ENCODE results near the gene CGB8.
"Not testable (repeated sequence)": the region's sequence is repeated elsewhere in the genome, so short reads cannot be mapped to it uniquely, and the experiment has no call there.

CGB8 gene

DNA sequence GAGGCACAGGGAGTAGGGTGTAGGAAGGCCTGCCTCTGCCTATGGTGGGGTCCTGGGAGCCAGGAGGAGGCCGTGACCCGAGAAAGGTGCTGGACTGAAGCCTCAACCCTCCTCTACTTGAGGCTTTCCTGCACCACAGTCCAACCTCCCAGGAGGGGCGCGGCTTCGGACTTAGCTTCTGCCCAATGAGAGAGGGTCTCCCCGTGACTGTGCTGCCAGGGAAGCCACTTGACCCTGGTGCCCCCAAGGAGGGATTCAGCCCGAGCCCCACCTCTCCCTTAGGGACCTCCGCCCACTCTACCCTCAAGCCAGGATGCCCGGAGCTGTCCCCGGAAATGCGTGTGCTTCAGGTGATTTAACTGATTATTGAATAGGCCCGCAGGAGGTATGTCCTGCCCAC is at the start of gene CGB8:
TSS of gene CGB8 (minus strand) at position 101 of the 400 bp plus-strand sequence. CDS start 372 bp downstream, outside the sequence.
- not testable (repeated sequence) for DNase-seq (ENCODE audit: low read depth)

GRCh38 chr19:49097453-49098288 is 48.8 kb upstream of the CGB8 start:
- peak; percentile 70 for DNase-seq (ENCODE audit: low read depth)

DNA sequence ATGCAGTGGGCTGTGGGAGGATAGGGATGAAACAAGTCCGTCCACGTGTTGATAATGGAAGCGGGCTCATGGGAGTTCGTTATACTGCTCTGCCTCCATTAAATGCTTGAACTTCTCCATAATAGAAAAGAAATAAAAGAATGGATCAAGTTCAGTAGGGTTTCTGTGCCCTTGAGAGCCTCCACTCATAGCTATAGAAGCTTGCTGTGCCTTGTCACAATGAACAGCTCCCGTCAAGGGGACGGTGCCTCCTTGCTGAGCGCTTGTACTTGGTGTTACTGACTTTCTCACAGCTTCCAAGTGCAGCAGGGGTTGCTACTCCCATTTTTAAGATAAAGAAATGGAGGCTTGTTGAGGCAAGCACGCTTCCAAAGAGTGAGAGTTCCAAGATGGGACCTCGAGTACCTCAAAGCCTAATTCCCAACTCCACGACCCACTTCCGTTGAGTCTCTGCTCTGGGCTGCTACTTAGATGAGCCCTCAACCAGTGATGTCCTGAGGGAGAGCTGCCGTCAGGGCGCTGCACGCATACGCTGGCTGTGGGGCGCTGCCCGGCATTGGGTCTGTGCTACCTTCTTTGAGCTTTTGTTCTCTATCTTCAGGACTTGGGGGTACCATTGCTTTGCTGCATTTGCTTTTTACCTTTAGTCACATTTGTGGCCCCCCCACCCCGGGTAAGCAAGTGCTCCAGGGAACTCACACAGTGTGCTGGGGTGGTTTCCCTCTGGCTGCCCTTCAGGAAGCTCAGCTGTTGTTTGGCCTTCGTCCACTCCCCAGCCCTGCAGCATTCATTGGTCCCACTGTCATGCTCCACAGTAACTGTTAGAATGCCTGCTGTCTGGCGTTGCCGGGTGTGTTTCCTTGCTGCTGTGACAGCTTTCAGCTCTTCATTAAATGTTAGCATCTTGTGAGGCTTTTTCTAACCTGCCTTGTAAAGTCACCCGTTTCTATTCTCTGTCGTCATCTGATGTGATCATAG is 45.9 kb upstream of the CGB8 start:
- DNase-seq (ENCODE audit: low read depth), result no peak

DNA sequence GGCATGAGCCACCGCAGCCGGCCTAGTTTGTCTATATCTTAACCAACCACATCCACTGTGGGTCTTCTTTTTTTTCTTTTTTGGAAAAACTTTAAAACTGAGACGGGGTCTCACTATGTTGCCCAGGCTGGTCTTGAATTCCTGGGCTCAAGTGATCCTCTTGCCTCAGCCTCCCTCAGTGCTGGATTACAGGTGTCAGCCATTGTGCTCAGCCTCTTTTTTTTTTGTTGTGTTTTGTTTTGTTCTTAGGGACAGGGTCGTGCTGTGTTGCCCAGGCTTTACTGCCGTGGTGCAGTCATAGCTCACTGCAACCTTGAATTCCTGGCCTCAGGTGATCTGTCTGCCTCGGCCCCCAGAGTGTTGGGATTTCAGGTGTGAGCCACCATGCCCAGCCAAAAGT is 43.8 kb upstream of the CGB8 start:
- no peak for DNase-seq (ENCODE audit: low read depth)

DNA sequence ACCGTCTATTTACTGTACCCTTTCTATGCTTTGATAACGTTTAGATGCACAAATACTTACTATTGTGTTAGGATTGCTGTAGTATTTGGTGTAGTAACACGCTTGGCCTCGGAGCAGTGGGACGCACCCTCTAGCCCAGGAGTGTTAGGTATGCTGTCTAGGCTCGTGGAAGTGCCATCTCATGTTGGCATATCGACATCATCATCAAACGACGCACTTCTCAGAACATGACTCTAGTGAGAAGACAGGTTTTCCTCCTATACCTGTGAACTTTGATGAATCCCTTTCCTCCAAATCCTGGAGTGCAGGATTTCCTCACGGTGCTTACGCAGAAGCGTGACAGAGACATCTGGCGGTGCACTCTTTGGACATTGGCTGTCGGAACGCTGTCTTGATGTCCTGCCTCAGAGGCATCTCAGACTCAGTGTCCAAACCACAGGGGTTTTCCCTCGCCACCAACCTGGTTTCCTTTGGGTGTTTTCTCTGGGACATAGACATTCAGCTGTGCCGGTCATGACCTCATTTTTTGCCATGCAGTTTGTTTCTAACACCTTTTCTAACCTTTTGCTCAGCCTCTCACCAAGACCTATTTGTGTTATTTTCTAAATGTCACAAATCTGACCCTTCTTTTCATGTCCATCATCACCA is 42.6 kb upstream of the CGB8 start:
- DNase-seq (ENCODE audit: low read depth), result no peak

DNA sequence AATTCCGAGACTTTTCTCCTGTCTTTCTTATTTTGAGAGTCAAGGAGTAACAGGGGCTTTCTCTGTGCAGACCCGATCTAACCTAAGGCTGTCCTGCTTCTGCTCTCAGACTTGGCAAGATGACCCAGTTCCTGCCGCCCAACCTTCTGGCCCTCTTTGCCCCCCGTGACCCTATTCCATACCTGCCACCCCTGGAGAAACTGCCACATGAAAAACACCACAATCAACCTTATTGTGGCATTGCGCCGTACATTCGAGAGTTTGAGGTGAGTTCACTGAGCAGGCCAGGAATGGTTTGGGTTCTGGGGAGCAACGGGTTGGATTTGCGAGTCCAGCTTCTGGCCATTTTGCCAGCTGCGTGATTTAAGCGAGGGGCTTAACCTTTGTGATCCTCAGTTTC is 37.4 kb upstream of the CGB8 start:
- no peak for DNase-seq (ENCODE audit: low read depth)

- DNase-seq (ENCODE audit: low read depth), result no peak
Measured at GRCh38 chr19:49085868-49086232, 36.9 kb upstream of the CGB8 start.

- peak; percentile 100 for DNase-seq (ENCODE audit: low read depth)
Measured at GRCh38 chr19:49085020-49085867, 36.3 kb upstream of the CGB8 start, which contains the start of gene SNRNP70. TSS of gene SNRNP70 (plus strand) at chr19:49085451. CDS start at chr19:49086415, 964 bp downstream.

GRCh38 chr19:49084206-49085019 is 35.5 kb upstream of the CGB8 start:
- DNase-seq (ENCODE audit: low read depth), result no peak

- DNase-seq (ENCODE audit: low read depth), result no peak
Measured at GRCh38 chr19:49081273-49081672, 32.4 kb upstream of the CGB8 start.

- DNase-seq (ENCODE audit: low read depth), result no peak
Measured at GRCh38 chr19:49080392-49080791, 31.5 kb upstream of the CGB8 start.

DNA sequence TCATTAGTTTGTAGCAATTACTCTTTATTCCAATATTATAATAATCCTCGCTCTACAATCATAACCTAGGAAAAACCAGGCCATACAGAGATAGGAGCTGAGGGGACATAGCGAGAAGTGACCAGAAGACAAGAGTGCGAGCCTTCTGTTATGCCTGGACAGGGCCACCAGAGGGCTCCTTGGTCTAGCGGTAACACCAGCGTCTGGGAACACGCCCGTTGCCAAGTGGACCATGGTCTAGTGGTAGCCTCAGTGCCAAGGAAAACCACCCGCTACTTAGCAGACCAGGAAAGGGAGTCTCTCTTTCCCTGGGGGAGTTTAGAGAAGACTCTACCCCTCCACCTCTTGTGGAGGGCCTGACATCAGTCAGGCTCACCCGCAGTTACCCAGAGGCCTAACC is 26.0 kb upstream of the CGB8 start:
- not testable (repeated sequence) for DNase-seq (ENCODE audit: low read depth)

DNA sequence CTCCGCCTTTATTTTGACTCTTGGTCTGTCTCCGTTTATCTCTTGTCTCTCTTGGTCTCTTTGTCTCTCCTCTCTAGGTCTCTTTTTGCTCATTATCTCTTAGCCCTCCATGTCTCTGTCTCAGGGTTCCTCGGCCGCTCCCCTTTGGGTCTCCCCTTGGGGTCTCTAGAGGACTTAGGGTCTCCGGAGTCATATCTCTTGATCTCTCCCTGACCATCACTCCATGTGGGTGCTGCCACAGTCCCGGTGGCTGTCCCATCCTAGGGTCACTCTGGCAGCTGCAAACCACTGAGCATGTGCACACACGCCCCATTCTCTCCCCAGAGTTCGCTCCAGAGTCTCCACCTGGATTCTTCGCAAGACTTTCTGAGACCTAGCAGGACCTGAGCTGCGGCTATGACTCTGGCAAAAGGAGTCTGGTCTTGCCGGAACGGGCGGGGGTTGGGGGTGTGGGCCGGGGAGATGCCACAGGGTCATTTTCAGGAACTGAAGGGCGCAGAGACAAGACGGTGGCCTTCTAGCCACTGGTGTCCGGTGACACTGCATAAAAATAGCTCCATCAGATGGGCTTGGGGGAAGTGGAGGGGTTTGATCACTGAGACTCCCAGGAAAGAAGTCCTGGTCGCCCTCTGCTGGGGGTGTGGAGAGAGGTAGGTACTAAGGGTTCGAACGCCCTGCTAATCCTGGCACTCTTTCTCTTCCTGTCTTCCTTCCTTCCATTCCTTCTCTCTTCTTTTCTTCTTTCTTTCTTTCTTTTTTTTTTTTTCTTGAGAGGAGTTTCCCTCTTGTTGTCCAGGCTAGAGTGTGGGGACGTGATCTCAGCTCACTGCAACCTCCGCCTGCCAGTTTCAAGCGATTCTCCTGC is 24.8 kb upstream of the CGB8 start:
- DNase-seq (ENCODE audit: low read depth), result peak; percentile 79

GRCh38 chr19:49071860-49072547 is 23.1 kb upstream of the CGB8 start:
- no peak for DNase-seq (ENCODE audit: low read depth)

- DNase-seq (ENCODE audit: low read depth), result no peak
Measured at GRCh38 chr19:49070416-49070815, 21.5 kb upstream of the CGB8 start.

DNA sequence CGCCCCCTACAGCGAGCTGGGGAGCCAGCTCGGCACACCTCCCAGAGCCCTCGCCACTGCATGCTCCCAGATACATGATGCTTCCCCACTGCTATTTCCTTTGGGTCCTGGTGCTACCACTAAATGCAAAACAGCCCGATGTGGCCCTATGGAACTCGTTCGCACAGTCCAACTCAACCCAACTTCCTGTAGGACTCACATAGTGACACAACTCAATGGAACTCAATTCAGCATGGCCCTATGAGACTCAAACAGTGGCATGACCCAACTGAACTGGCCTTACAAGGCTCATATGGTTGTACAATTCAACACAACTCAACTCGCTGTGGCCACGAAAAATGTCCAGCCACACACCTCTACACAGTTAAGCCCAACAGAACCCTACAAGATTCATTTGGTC is 20.1 kb upstream of the CGB8 start:
- no peak for DNase-seq (ENCODE audit: low read depth)

DNA sequence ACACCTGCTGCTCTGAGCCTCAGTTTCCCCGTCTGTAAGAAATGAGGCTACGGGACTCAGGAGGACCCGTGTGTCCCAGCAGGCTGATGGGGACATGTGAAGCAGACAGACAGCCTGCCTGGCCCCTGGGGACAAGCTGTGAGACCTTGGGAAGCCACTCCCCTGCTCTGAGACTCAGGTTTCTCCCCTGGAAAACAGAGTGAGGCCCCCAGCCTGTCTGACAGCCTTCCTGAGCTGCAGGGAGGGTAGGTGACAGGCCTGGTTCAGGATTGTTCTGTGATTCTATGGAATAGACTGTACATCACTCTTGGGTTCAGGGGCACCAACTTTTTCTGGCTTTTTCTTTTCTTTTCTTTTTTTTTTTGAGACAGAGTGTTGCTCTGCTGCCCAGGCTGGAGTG is 18.6 kb upstream of the CGB8 start:
- no peak for DNase-seq (ENCODE audit: low read depth)

DNA sequence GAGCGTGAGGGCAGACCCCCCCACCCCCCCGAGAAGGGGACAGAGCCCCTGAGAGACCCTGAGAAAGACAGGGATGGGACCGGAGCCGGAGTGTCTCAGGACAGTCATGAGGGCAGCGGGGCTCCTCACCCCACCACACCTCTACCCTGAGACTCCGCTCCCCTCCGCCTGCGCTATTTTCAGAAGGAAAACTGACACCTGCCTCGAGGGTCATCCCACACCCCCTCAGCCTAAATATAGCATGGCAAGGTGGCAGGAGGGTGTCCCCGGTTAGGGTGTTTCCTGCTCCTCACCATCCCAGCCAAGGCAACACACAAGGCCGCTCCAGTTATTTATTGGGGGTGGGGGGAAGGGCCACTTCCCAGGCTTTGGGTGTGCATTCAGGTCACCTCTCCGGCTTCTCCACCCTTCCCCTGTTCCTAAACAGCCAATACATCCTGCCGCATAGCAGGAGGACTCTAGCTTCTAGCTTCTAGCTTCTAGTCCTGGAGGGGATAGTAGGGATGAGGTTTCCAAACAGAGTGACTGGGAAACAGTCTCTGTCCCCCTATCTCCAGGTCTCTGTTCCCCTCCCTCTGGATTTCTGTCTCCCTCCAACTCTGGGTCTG is 17.1 kb upstream of the CGB8 start:
- no peak for DNase-seq (ENCODE audit: low read depth)

Measured in CMK (cell line).